HG02571 (cell line): Measurements from ENCODE around the gene EAF1.
"Not testable (repeated sequence)": the region's sequence is repeated elsewhere in the genome, so short reads cannot be mapped to it uniquely, and the experiment has no call there.

Source experiments
- ATAC-seq: cut with Tn5 transposase; IDR thresholded peaks from one replicate; pipeline ENCODE4 v1.9.1; 2021; ENCODE audit warnings: mild to moderate bottlenecking, moderate library complexity; ENCODE audit not compliant: unreplicated experiment

The EAF1 gene

DNA sequence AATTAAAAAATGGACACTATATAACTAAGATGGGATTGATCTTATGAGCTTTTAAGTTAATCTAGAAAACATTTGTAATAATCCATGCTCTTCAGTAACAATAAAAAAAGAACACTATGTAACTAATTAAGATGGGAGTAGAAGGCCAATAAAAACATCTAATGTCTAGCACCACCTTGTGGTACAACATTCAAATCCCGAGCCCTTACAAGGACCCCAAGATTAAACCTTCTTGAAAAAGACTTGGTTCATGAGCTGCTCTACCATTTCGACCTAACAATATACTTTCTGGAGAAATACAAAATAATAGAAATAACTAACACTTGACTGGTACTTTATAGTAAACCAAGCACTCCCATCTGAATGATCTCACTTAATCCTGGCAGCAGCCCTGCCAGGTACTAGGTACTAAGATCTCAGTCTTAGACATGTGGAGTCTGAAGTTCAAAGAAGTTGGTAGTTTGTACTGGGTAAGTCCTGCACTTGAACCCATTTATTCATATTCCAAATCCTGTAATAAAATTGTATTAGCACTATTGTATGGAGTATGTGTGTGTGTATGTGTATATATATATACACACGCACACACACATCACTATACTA is 21.8 kb upstream of the EAF1 start:
- no peak for ATAC-seq

DNA sequence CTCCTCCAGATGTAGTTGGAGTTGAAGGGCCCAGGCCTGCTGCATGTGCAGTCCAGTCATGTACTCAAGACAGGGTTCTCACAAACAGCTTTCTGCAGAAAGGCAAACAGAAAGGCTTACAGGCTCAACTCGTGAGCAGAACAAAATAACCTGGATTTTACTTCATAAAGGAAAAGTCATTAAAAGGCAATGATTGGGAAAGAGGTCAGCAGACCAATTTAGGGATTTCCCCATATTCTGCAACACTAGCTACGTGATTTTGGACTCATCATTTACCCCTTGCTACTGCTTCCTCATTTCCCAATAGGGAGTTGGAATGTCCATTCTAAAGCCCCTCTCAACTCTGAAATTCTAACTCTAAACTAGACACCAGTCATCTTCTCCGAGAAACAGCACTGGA is 18.2 kb upstream of the EAF1 start:
- ATAC-seq, result no peak

DNA sequence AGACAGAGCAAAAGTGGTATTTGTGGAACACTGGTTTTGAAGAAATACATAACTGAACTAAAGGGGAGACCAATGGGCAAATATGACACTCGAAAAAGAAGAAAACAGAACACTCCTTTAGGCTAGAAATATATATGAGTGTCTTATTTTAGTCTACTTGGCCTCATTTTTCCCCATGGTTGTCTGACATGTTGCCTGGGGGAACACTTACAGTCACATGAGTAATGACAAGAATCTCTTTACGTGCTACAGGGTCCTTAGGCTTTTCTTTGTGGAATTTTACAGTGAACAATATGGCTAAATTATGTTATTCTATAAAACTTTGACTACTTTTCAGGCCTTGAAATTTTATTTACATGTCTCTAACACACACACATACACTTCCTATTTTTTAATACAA is 17.6 kb upstream of the EAF1 start:
- no peak for ATAC-seq

GRCh38 chr3:15410966-15411365 is 16.4 kb upstream of the EAF1 start:
- not testable (repeated sequence) for ATAC-seq

DNA sequence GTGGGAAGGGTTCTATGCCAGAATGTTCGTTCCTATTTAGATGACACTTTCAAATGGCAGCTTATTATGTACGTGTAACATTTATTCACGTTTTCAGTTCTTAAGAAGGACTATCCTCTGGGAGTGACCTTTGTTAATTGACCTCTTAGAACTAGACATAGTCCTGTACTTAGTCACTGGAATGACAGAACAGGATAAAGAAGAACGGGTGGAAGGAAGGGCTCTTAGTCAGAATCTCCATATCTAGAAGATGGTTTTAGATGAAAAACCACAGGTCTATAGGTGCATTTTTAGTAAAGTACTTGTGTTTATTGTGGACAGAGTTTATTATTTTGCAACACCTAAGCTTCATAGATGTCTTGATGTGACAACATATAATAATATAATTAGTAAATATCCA is 6.5 kb upstream of the EAF1 start:
- no peak for ATAC-seq

- ATAC-seq, result no peak
Observed at GRCh38 chr3:15426579-15427118, 749 bp upstream of the EAF1 start.

- no peak for ATAC-seq
Observed at GRCh38 chr3:15427981-15428380, 583 bp downstream of the EAF1 start.

- no peak for ATAC-seq
Observed at GRCh38 chr3:15428539-15428938, 1.1 kb downstream of the EAF1 start.

DNA sequence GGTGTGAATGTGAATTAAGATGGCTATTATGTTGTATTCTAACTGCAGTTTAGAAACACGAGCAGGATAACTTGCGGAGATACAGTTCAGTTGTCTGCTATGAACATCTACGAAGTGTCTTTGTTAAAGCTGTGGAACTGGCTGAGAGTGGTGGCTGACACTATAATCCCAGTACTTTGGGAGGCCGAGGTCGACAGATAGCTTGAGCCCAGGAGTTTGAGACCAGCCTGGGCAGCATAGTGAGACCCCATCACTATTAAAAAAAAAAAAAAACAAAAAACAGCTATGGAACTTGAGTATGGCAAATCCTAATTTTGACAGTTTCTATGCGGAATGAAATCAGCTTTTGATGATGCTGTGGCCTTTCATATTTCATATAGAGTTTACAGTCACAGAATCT is 1.7 kb downstream of the EAF1 start:
- ATAC-seq, result no peak

- ATAC-seq, result no peak
Observed at GRCh38 chr3:15430624-15431023, 3.2 kb downstream of the EAF1 start.

DNA sequence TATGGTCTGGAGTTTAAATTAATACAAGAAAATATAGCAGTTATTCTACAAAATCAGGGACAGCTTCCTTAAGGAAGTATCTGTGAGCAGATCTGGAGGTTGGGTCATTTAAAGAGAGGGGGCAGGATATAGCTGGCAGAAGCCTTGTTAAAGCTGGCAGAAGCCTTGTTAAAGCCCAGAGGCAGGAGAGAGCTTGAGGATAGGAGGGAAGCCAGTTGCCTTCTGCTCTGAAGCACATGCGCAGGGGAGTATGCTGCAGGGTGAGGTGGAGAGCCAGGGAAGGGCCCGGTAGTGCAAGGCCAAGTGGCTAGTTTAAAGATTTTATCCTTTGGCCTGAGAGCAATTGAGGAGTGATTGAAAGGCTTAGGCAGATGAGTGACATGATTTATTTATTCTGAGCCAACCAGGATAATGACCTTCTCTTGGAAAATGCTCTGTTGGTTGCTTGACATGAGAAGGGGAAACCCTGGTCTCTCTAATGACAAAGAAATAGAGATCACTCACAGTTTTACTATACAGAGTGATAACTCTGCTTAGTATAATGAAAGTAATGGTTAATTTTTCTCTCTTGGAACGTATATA is 3.9 kb downstream of the EAF1 start:
- no peak for ATAC-seq

- no peak for ATAC-seq
Observed at GRCh38 chr3:15433531-15433930, 6.1 kb downstream of the EAF1 start.

DNA sequence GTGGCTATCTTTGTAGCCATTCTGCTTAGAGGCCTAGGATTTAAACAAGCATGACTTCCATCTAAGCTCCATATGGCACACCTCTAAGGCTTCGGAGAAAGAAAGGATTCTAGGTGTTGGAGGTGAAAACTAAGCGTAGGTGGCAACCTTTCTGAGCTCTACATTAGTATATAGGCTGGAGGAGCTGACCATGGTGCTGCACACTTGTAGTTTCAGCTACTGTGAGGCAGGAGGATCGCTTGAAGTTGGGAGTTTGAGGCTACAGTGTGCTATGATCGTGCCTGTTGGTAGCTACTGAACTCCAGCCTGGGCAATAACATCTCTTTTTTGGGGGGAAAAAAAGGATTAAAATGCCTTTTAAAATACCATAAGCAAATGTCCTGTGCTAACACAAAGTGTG is 7.4 kb downstream of the EAF1 start:
- ATAC-seq, result no peak

- ATAC-seq, result no peak
Observed at GRCh38 chr3:15436246-15436645, 8.8 kb downstream of the EAF1 start.

- no peak for ATAC-seq
Observed at GRCh38 chr3:15438983-15439382, 11.6 kb downstream of the EAF1 start.

- ATAC-seq, result no peak
Observed at GRCh38 chr3:15439476-15439875, 12.1 kb downstream of the EAF1 start.

- ATAC-seq, result no peak
Observed at GRCh38 chr3:15440891-15441290, 13.5 kb downstream of the EAF1 start.

DNA sequence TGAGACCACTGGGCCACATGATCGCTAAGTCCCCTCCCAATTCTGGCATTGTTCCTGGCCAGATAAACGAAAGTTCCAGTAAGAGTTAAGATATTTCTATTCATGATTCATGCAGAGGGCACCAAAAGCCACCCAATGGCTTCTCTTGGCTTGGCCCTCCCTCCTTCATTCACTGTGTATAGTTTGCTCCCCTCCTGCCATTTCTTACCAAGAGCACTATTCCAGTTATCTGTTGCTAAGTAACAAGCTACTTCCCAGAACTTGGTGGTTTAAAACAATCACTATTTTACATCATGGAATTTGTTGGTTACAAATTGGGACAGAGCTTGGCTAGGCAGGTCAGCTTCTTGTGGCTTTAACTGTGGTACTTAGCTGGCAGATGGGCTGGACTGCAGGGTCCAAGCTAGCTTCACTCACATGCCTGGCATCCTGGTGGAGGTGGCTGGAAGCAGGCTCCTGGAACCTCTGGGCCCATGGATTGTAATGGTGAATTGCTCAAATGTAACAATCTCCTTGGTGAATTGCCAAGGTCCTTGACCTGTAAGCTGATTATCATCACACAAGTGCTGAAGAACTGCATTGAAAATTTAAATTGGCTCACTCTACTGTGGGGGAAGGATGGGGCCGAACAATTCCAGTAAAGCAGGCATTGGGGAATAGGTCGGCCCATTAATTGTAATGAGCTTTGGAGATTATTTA is 16.6 kb downstream of the EAF1 start:
- ATAC-seq, result no peak

GRCh38 chr3:15449489-15450224 is 22.3 kb downstream of the EAF1 start:
- ATAC-seq, result no peak

GRCh38 chr3:15450438-15451215 is 23.2 kb downstream of the EAF1 start:
- no peak for ATAC-seq
